Endothelial cell of umbilical vein (primary cell): ENCODE measurements around the gene ZNF526. TPM values are rescaled to one million over a fixed set of nuclear protein-coding genes. Genes with fewer than 3 reads are reported as not detected.

Experiments used
- BruUV-seq: library from RNA; stranded (reverse); fragments of 400-500 nt; replicated peaks from 2 replicates; lab custom pipeline; 2021; lab: Mats Ljungman, UMichigan
- CTCF ChIA-PET: fragments of 300-600, 350-600 bp; sonication (Branson Sonifier 250); formaldehyde crosslinking; loops from one replicate; lab custom pipeline; 2021; ENCODE audit warnings: antibody characterized with exemption, inconsistent platforms; lab: Charles Lee
- POLR2A ChIA-PET: fragments of 300-600, 350-600 bp; sonication (Branson Sonifier 250); formaldehyde crosslinking; loops from one replicate; lab custom pipeline; 2021; ENCODE audit warnings: antibody characterized with exemption, inconsistent platforms; lab: Charles Lee
- DNase-seq: peaks from one replicate; pipeline ENCODE4 v3.0.0-alpha.2; 2011; ENCODE audit warnings: low read depth, low spot score
- FAIRE-seq: peaks from 2 replicates; lab custom pipeline; 2011; peaks lifted over from hg19 to GRCh38; lab: Jason Lieb, UNC
- H2AFZ ChIP-seq: 2 replicates; pipeline ENCODE4 v1.6.0; 2012; ENCODE audit warnings: low read depth, low read length, control low read depth, inconsistent platforms
- H3K27ac ChIP-seq: 2 replicates; pipeline ENCODE4 v1.5.1; 2011; ENCODE audit warnings: low read depth, mild to moderate bottlenecking, control low read depth, low read length, moderate library complexity; ENCODE audit not compliant: insufficient read depth
- H3K27me3 ChIP-seq, 2 experiments: 2 replicates each; pipeline versions ENCODE4 v1.6.0 to v1.6.1; 2011; ENCODE audit warnings: low read length in 2 of 2, mixed read lengths in 1 of 2; ENCODE audit not compliant: control insufficient read depth in 2 of 2, insufficient read depth in 2 of 2
- H3K36me3 ChIP-seq, 2 experiments: 2 replicates in 1 of 2; 3 replicates in 1 of 2; pipeline ENCODE4 v1.5.1; 2011; ENCODE audit warnings: low read length in 2 of 2, mild to moderate bottlenecking in 1 of 2, moderate library complexity in 1 of 2; ENCODE audit not compliant: control insufficient read depth in 2 of 2, insufficient read depth in 2 of 2; ENCODE audit errors: extremely low read depth in 1 of 2
- H3K4me1 ChIP-seq: 3 replicates; pipeline ENCODE4 v1.5.1; 2011; ENCODE audit warnings: mild to moderate bottlenecking, low read length; ENCODE audit not compliant: control insufficient read depth, insufficient read depth; ENCODE audit errors: extremely low read depth
- H3K4me2 ChIP-seq: 2 replicates; pipeline ENCODE4 v1.6.1; 2011; ENCODE audit warnings: low read length, control low read depth, mixed read lengths; ENCODE audit not compliant: insufficient read depth
- H3K4me3 ChIP-seq, 3 experiments: fragments of 200-600 bp in 1 of 3; sonication (generic), shearing (Covaris generic) in 1 of 3; replicated peaks in 1 of 3; 2 replicates each; pipeline ENCODE4 v1.5.1; 2011 to 2016; ENCODE audit warnings: control low read depth in 3 of 3, low read length in 3 of 3, mild to moderate bottlenecking in 2 of 3, inconsistent platforms in 1 of 3, low read depth in 1 of 3, moderate library complexity in 1 of 3; ENCODE audit not compliant: insufficient read depth in 1 of 3
- H3K79me2 ChIP-seq: 2 replicates; pipeline ENCODE4 v1.6.0; 2012; ENCODE audit warnings: low read length, inconsistent platforms; ENCODE audit not compliant: control insufficient read depth, insufficient read depth
- H3K9ac ChIP-seq: replicated peaks from 2 replicates; pipeline ENCODE3; 2011; ENCODE audit warnings: low read length, control low read depth; ENCODE audit not compliant: insufficient read depth; ENCODE audit errors: extremely low read depth
- H3K9me1 ChIP-seq: replicated peaks from 3 replicates; pipeline ENCODE4 v1.6.0; 2011; ENCODE audit warnings: mild to moderate bottlenecking, low read length; ENCODE audit not compliant: control insufficient read depth, insufficient read depth; ENCODE audit errors: extremely low read depth
- H3K9me3 ChIP-seq: replicated peaks from 2 replicates; pipeline ENCODE4 v1.5.1; 2012; ENCODE audit warnings: low read length, inconsistent platforms; ENCODE audit not compliant: control insufficient read depth, insufficient read depth
- H4K20me1 ChIP-seq: replicated peaks from 2 replicates; pipeline ENCODE3; 2011; ENCODE audit warnings: mild to moderate bottlenecking, low read length; ENCODE audit not compliant: control insufficient read depth, insufficient read depth; ENCODE audit errors: extremely low read depth
- CTCF ChIP-seq, 2 donors: IDR thresholded peaks; 1 replicate in 1 of 2; 2 replicates in 1 of 2; pipeline ENCODE4 v1.5.1; 2011; ENCODE audit warnings: low read length in 2 of 2, mild to moderate bottlenecking in 2 of 2, moderate library complexity in 2 of 2, control low read depth in 1 of 2, inconsistent platforms in 1 of 2, low read depth in 1 of 2; ENCODE audit not compliant: insufficient read depth in 1 of 2; ENCODE audit errors: extremely low read depth in 1 of 2
- EZH2 ChIP-seq: IDR thresholded peaks from 2 replicates; pipeline ENCODE4 v1.6.1; 2012; ENCODE audit warnings: borderline replicate concordance, low read depth, mild to moderate bottlenecking, moderate library complexity, low read length, inconsistent platforms; ENCODE audit not compliant: severe bottlenecking
- FOS ChIP-seq: IDR thresholded peaks from 2 replicates; pipeline ENCODE4 v1.6.1; 2011; ENCODE audit warnings: mild to moderate bottlenecking, low read length, moderate library complexity, borderline replicate concordance; ENCODE audit not compliant: insufficient read depth
- GATA2 ChIP-seq: IDR thresholded peaks from 2 replicates; pipeline ENCODE4 v1.7.0; 2011; ENCODE audit warnings: low read depth, mild to moderate bottlenecking, moderate library complexity, mixed read lengths, low read length; ENCODE audit not compliant: insufficient read length, insufficient read depth
- JUN ChIP-seq: IDR thresholded peaks from 2 replicates; pipeline ENCODE4 v1.6.1; 2011; ENCODE audit warnings: borderline replicate concordance, low read depth; ENCODE audit not compliant: insufficient read length, insufficient read depth
- MAX ChIP-seq: IDR thresholded peaks from 2 replicates; pipeline ENCODE4 v1.6.1; 2011; ENCODE audit not compliant: insufficient read depth, insufficient read length
- MYC ChIP-seq: IDR thresholded peaks from one replicate; pipeline ENCODE4 v1.6.1; 2011; ENCODE audit warnings: mild to moderate bottlenecking, low read depth, low read length
- POLR2A ChIP-seq: IDR thresholded peaks from 2 replicates; pipeline ENCODE4 v1.6.1; 2012; ENCODE audit warnings: low read depth, mild to moderate bottlenecking, control low read depth, low read length
- POLR2AphosphoS5 ChIP-seq: IDR thresholded peaks from 2 replicates; pipeline ENCODE4 v1.6.1; 2012; ENCODE audit warnings: low read depth, mild to moderate bottlenecking, control low read depth, low read length, moderate library complexity; ENCODE audit not compliant: insufficient read depth
- dilution Hi-C: fragments of 300-500 bp; cut with MboI; formaldehyde crosslinking; loops from one replicate; pipeline ENCODE4 v1.15.0; 2019; ENCODE audit warnings: low sequenced_read_pairs; ENCODE audit not compliant: extremely low pct_ligation_motif_present
- intact Hi-C: fragments of 100-400 bp; cut with micrococcal nuclease; formaldehyde crosslinking; loops from one replicate; pipeline ENCODE4 v1.10.0; 2022
- polyA plus RNA-seq, 4 experiments: library from polyadenylated mRNA; depleted of rRNA in 3 of 4; stranded (reverse) in 3 of 4; unstranded in 1 of 4; fragments of >200 nt; gene quantifications; 2 replicates each; pipeline versions ENCODE4 v1.2.1 to v1.2.3, GENCODE V29; 2011 to 2012; ENCODE audit warnings: missing spikeins in 1 of 4
- total RNA-seq: library from RNA; stranded (reverse); gene quantifications from 2 replicates; pipeline ENCODE4 v1.2.3, GENCODE V29; 2021

ZNF526 gene
- total and polyA plus RNA-seq, 2 donors (not counting 3 experiments of a cell fraction or from before 2014, with no cell fraction given) = 6.5 to 13.3 TPM

GRCh38 chr19:42247640-42248199 is 27.6 kb downstream of the ZNF526 start:
- peaks cover 34% of the 10 kb centered on the region for H3K79me2 ChIP-seq
- no TSS peak for BruUV-seq

GRCh38 chr19:42248270-42249148 is 28.4 kb downstream of the ZNF526 start:
- ChIA-PET CTCF (interaction anchor here (11.8 kb wide), 1 partner anchor 31 kb away, joined by 365 read pairs; no protein-coding TSS in a partner anchor), POLR2A (interaction anchor here (1.1 kb wide), 2 partner anchors 31 to 33 kb away, joined by 3 to 9 read pairs; no protein-coding TSS in a partner anchor)
- H3K27ac ChIP-seq = no peak overlapping the region
- H3K36me3 ChIP-seq = peaks cover 7 to 27% of the 10 kb centered on the region in 2 experiments
- no peak for TF ChIP-seq CTCF (IDR thresholded peaks at IDR 0.05; ENCODE audit: extremely low read depth in 1 of 2, insufficient read depth in 1 of 2, low read depth in 1 of 2, low read length in 2 of 2)
- TF ChIP-seq MYC = no peak
- TF ChIP-seq MAX = no peak
- no peak for TF ChIP-seq JUN
- no peak for TF ChIP-seq GATA2
- no peak for TF ChIP-seq POLR2A
- no peak for TF ChIP-seq POLR2AphosphoS5
- TF ChIP-seq EZH2 = no peak
- no peak for TF ChIP-seq FOS
- H3K9ac ChIP-seq = no peak overlapping the region
- H4K20me1 ChIP-seq = no peaks in the 10 kb centered on the region
- peaks cover 45% of the 10 kb centered on the region for H3K4me1 ChIP-seq
- H3K9me1 ChIP-seq = no peaks in the 10 kb centered on the region
- intact Hi-C loops (no loop called here), dilution Hi-C loops (no loop called here)
- H3K4me3 ChIP-seq = no peak overlapping the region
- no peaks in the 10 kb centered on the region for H3K9me3 ChIP-seq
- FAIRE-seq (no peak), DNase-seq (no peak)
- no peaks in the 10 kb centered on the region for H3K27me3 ChIP-seq
- no TSS peak for BruUV-seq
- no peak overlapping the region for H2AFZ ChIP-seq
- H3K4me2 ChIP-seq = no peak overlapping the region
- peaks cover 42% of the 10 kb centered on the region for H3K79me2 ChIP-seq

More at GRCh38 chr19:42247640-42248199, 27.6 kb downstream of the ZNF526 start:
- Histone ChIP-seq H3K4me2 (no peak overlapping the region), H4K20me1 (no peaks in the 10 kb centered on the region), H3K4me1 (peaks cover 44% of the 10 kb centered on the region), H2AFZ (no peak overlapping the region), H3K9me3 (no peaks in the 10 kb centered on the region), H3K36me3 (peaks cover 7 to 27% of the 10 kb centered on the region in 2 experiments), H3K27ac (no peak overlapping the region), H3K4me3 (no peak overlapping the region), H3K27me3 (no peaks in the 10 kb centered on the region), H3K9me1 (no peaks in the 10 kb centered on the region), H3K9ac (no peak overlapping the region)
- ChIA-PET POLR2A (interaction anchor here (1.1 kb wide), 2 partner anchors 32 to 34 kb away, joined by 3 to 9 read pairs; no protein-coding TSS in a partner anchor), CTCF (interaction anchor here (1.1 to 11.8 kb wide), 6 partner anchors 8 to 187 kb away, joined by 3 to 365 read pairs (median 22); partner anchors contain the start of genes CIC and ERF)
- no peak for DNase-seq
- dilution Hi-C loops = no loop called here
- TF ChIP-seq FOS = no peak
- TF ChIP-seq EZH2 = no peak
- intact Hi-C loops = no loop called here
- no peak for FAIRE-seq
